ENCODE data around the gene RC3H2.

Gene RC3H2

DNA sequence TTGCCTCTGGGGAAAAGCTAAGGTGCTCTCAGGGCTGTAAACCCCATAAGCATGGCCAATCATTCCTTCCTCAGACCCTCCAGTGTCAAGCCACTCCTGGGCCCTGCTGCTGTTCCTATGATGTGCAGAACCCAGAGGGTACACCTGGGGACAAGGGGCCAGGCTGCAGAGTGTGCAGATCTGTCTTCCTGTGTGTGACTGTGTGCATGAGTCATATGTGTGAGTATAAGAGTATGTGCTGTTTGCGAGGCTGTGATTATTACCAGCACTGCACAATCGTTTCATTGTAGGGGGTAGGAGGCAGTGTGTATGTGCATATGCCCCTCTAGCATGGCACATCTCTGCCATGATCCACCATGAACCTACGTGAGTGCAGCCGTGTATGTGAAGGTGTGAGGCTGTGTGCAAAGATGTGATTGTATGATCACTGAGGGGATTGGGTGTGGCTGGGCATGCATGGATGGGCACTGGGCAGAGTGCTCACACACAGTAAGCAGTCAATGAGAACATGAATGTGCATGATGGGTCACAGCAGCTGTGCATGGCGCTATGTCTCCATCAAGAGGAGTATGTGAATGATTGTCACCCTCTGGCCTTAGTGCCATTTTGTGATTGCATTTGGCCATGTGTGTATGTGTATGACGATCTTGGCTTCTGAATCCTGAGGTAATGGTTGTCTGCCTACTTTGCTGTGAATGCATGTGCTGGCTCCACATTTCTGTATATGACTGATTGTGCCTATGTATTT lies 107.7 kb downstream of the RC3H2 start:
- DNase-seq = peak; percentile 27
